ENCODE measurements around the gene KIAA1671.

- peak; percentile 63 to 81 (median 72) for TF ChIP-seq CTCF (optimal IDR thresholded peaks at IDR 0.05 in 1 of 3, IDR thresholded peaks at IDR 0.05 in 1 of 3, conservative IDR thresholded peaks at IDR 0.05 in 1 of 3; ENCODE audit: extremely low read depth in 1 of 3, insufficient read depth in 2 of 3, low read length in 3 of 3)
- no peak for TF ChIP-seq EZH2 (IDR thresholded peaks at IDR 0.05; ENCODE audit: low read length)
Observed at GRCh38 chr22:25110846-25111578, 158.5 kb downstream of the KIAA1671 start.

Measured in keratinocyte (primary cell).